ENCODE measurements around the gene LRBA. TPM values are rescaled to one million over a fixed set of nuclear protein-coding genes. Genes with fewer than 3 reads are reported as not detected.

The LRBA gene
- total RNA-seq, 5 donors from 2014 or later (not counting 1 experiment from before 2014, with no cell fraction given), result 56.1 to 81.7 (median 56.9) TPM

GRCh38 chr4:150308824-150309472 lies 706.1 kb downstream of the LRBA start:
- Histone ChIP-seq H3K27ac (ENCODE audit: low read length) (no peak overlapping the region), H3K4me1 (ENCODE audit: control insufficient read depth in 1 of 2, extremely low read depth in 1 of 2, insufficient read depth in 2 of 2, low read length in 2 of 2) (no peaks in the 10 kb centered on the region), H3K9me3 (no peaks in the 10 kb centered on the region), H3K4me3 (ENCODE audit: control insufficient read depth in 1 of 2, extremely low read depth in 1 of 2, low read length in 1 of 2) (no peak overlapping the region), H3K27me3 (replicated peaks in 1 of 2; ENCODE audit: control insufficient read depth in 2 of 2, extremely low read depth in 1 of 2, insufficient read depth in 2 of 2, low read length in 1 of 2) (no peaks in the 10 kb centered on the region), H3K36me3 (ENCODE audit: control insufficient read depth in 2 of 2, extremely low read depth in 1 of 2, insufficient read depth in 1 of 2, low read length in 1 of 2) (peaks cover 0 to 7% of the 10 kb centered on the region in 2 donors)
- Mint-ChIP-seq H3K27me3 (no peaks in the 10 kb centered on the region), H3K36me3 (peaks cover 18% of the 10 kb centered on the region), H3K4me1 (no peaks in the 10 kb centered on the region), H3K4me3 (no peak overlapping the region), H3K27ac (no peak overlapping the region), H3K9me3 (no peaks in the 10 kb centered on the region)
- no peak for DNase-seq
- ChIA-PET POLR2A (no interaction called here), CTCF (interaction anchor here (0.6 to 1.6 kb wide), 4 partner anchors 11 to 558 kb away, joined by 3 to 6 read pairs (median 4); no protein-coding TSS in a partner anchor)
- no CpG with 5 or more reads among the region's 4 CpGs for WGBS (ENCODE audit: insufficient coverage)
- ATAC-seq (replicated peaks in 1 of 4), result no peak

- H3K27ac ChIP-seq (ENCODE audit: low read length), result no peak overlapping the region
- no peaks in the 10 kb centered on the region for H3K27me3 ChIP-seq (replicated peaks in 1 of 2; ENCODE audit: control insufficient read depth in 2 of 2, extremely low read depth in 1 of 2, insufficient read depth in 2 of 2, low read length in 1 of 2)
- no peak overlapping the region for H3K4me3 ChIP-seq (ENCODE audit: control insufficient read depth in 1 of 2, extremely low read depth in 1 of 2, low read length in 1 of 2)
- no peaks in the 10 kb centered on the region for H3K4me1 ChIP-seq (ENCODE audit: control insufficient read depth in 1 of 2, extremely low read depth in 1 of 2, insufficient read depth in 2 of 2, low read length in 2 of 2)
- CTCF ChIA-PET, result interaction anchor here in 1 of 2 donors (0.9 kb wide), 1 partner anchor 12 kb away, joined by 3 read pairs; no protein-coding TSS in a partner anchor
- no CpG with 5 or more reads among the region's 1 CpG for WGBS (ENCODE audit: insufficient coverage)
- Mint-ChIP-seq H3K4me1 (peaks cover 0 to 6% (median 0%) of the 10 kb centered on the region in 3 donors), H3K27ac (no peak overlapping the region), H3K9me3 (no peaks in the 10 kb centered on the region), H3K27me3 (no peaks in the 10 kb centered on the region), H3K4me3 (no peak overlapping the region), H3K36me3 (peaks cover 26% of the 10 kb centered on the region)
- H3K9me3 ChIP-seq, result no peaks in the 10 kb centered on the region
- H3K36me3 ChIP-seq (ENCODE audit: control insufficient read depth in 2 of 2, extremely low read depth in 1 of 2, insufficient read depth in 1 of 2, low read length in 1 of 2), result peaks cover 0 to 7% of the 10 kb centered on the region in 2 donors
- ATAC-seq (replicated peaks in 1 of 4) (no peak), DNase-seq (no peak)
- POLR2A ChIA-PET, result no interaction called here
Observed at GRCh38 chr4:150306719-150307118, 708.4 kb downstream of the LRBA start.

- Histone ChIP-seq H3K36me3 (ENCODE audit: control insufficient read depth in 2 of 2, extremely low read depth in 1 of 2, insufficient read depth in 1 of 2, low read length in 1 of 2) (peaks cover 0 to 7% of the 10 kb centered on the region in 2 donors), H3K9me3 (no peaks in the 10 kb centered on the region), H3K27ac (ENCODE audit: low read length) (no peak overlapping the region), H3K27me3 (replicated peaks in 1 of 2; ENCODE audit: control insufficient read depth in 2 of 2, extremely low read depth in 1 of 2, insufficient read depth in 2 of 2, low read length in 1 of 2) (no peaks in the 10 kb centered on the region), H3K4me3 (ENCODE audit: control insufficient read depth in 1 of 2, extremely low read depth in 1 of 2, low read length in 1 of 2) (no peak overlapping the region), H3K4me1 (ENCODE audit: control insufficient read depth in 1 of 2, extremely low read depth in 1 of 2, insufficient read depth in 2 of 2, low read length in 2 of 2) (no peaks in the 10 kb centered on the region)
- CTCF ChIA-PET, result no interaction called here
- H3K36me3 Mint-ChIP-seq, result peaks cover 31% of the 10 kb centered on the region
- peaks cover 3 to 6% (median 5%) of the 10 kb centered on the region in 3 donors for H3K4me1 Mint-ChIP-seq
- POLR2A ChIA-PET, result no interaction called here
- DNase-seq (no peak), ATAC-seq (replicated peaks in 1 of 4) (no peak)
- no peak overlapping the region for H3K27ac Mint-ChIP-seq
- H3K9me3 Mint-ChIP-seq, result no peaks in the 10 kb centered on the region
- no CpG with 5 or more reads among the region's 2 CpGs for WGBS (ENCODE audit: insufficient coverage)
- no peak overlapping the region for H3K4me3 Mint-ChIP-seq
- H3K27me3 Mint-ChIP-seq, result no peaks in the 10 kb centered on the region
Observed at GRCh38 chr4:150305995-150306394, 709.1 kb downstream of the LRBA start.

GRCh38 chr4:150302553-150302952 lies 712.5 kb downstream of the LRBA start:
- Mint-ChIP-seq H3K36me3 (peaks cover 25% of the 10 kb centered on the region), H3K9me3 (no peaks in the 10 kb centered on the region), H3K4me1 (peaks cover 3 to 6% (median 6%) of the 10 kb centered on the region in 3 donors), H3K27ac (no peak overlapping the region), H3K27me3 (no peaks in the 10 kb centered on the region), H3K4me3 (no peak overlapping the region)
- DNase-seq (no peak), ATAC-seq (replicated peaks in 1 of 4) (no peak)
- Histone ChIP-seq H3K9me3 (no peaks in the 10 kb centered on the region), H3K36me3 (ENCODE audit: control insufficient read depth in 2 of 2, extremely low read depth in 1 of 2, insufficient read depth in 1 of 2, low read length in 1 of 2) (no peaks in the 10 kb centered on the region), H3K27me3 (replicated peaks in 1 of 2; ENCODE audit: control insufficient read depth in 2 of 2, extremely low read depth in 1 of 2, insufficient read depth in 2 of 2, low read length in 1 of 2) (no peaks in the 10 kb centered on the region), H3K4me1 (ENCODE audit: control insufficient read depth in 1 of 2, extremely low read depth in 1 of 2, insufficient read depth in 2 of 2, low read length in 2 of 2) (no peaks in the 10 kb centered on the region), H3K4me3 (ENCODE audit: control insufficient read depth in 1 of 2, extremely low read depth in 1 of 2, low read length in 1 of 2) (no peak overlapping the region), H3K27ac (ENCODE audit: low read length) (no peak overlapping the region)
- 57% methylated on average over 1 of the region's 4 CpGs for WGBS (ENCODE audit: insufficient coverage)
- CTCF ChIA-PET, result no interaction called here
- POLR2A ChIA-PET, result no interaction called here

- CTCF ChIA-PET, result interaction anchor here in 1 of 2 donors (0.9 kb wide), 1 partner anchor 567 kb away, joined by 6 read pairs; no protein-coding TSS in a partner anchor
- no peaks in the 10 kb centered on the region for H3K27me3 Mint-ChIP-seq
- H3K36me3 ChIP-seq (ENCODE audit: control insufficient read depth in 2 of 2, extremely low read depth in 1 of 2, insufficient read depth in 1 of 2, low read length in 1 of 2), result peaks cover 0 to 2% of the 10 kb centered on the region in 2 donors
- H3K27me3 ChIP-seq (replicated peaks in 1 of 2; ENCODE audit: control insufficient read depth in 2 of 2, extremely low read depth in 1 of 2, insufficient read depth in 2 of 2, low read length in 1 of 2), result no peaks in the 10 kb centered on the region
- H3K4me1 Mint-ChIP-seq, result peaks cover 3 to 6% (median 6%) of the 10 kb centered on the region in 3 donors
- POLR2A ChIA-PET, result interaction anchor here in 1 of 2 donors (0.6 kb wide), 1 partner anchor 665 kb away, joined by 3 read pairs; no protein-coding TSS in a partner anchor
- peaks cover 19% of the 10 kb centered on the region for H3K36me3 Mint-ChIP-seq
- H3K27ac Mint-ChIP-seq, result no peak overlapping the region
- H3K4me3 ChIP-seq (ENCODE audit: control insufficient read depth in 1 of 2, extremely low read depth in 1 of 2, low read length in 1 of 2), result no peak overlapping the region
- no peaks in the 10 kb centered on the region for H3K9me3 ChIP-seq
- DNase-seq (no peak), ATAC-seq (replicated peaks in 1 of 4) (no peak)
- no CpG with 5 or more reads among the region's 4 CpGs for WGBS (ENCODE audit: insufficient coverage)
- no peak overlapping the region for H3K4me3 Mint-ChIP-seq
- no peaks in the 10 kb centered on the region for H3K9me3 Mint-ChIP-seq
- H3K27ac ChIP-seq (ENCODE audit: low read length), result no peak overlapping the region
- H3K4me1 ChIP-seq (ENCODE audit: control insufficient read depth in 1 of 2, extremely low read depth in 1 of 2, insufficient read depth in 2 of 2, low read length in 2 of 2), result no peaks in the 10 kb centered on the region
Observed at GRCh38 chr4:150299816-150300215, 715.3 kb downstream of the LRBA start.

GRCh38 chr4:150297861-150298474 lies 717.1 kb downstream of the LRBA start:
- ATAC-seq (replicated peaks in 1 of 4) (peak in 1 of 4 experiments; percentile 36), DNase-seq (peak in 11 of 35 experiments; percentile 1 to 44 (median 13))
- Histone ChIP-seq H3K4me1 (ENCODE audit: control insufficient read depth in 1 of 2, extremely low read depth in 1 of 2, insufficient read depth in 2 of 2, low read length in 2 of 2) (no peaks in the 10 kb centered on the region), H3K9me3 (no peaks in the 10 kb centered on the region), H3K4me3 (ENCODE audit: control insufficient read depth in 1 of 2, extremely low read depth in 1 of 2, low read length in 1 of 2) (no peak overlapping the region), H3K27ac (ENCODE audit: low read length) (no peak overlapping the region), H3K27me3 (replicated peaks in 1 of 2; ENCODE audit: control insufficient read depth in 2 of 2, extremely low read depth in 1 of 2, insufficient read depth in 2 of 2, low read length in 1 of 2) (no peaks in the 10 kb centered on the region), H3K36me3 (ENCODE audit: control insufficient read depth in 2 of 2, extremely low read depth in 1 of 2, insufficient read depth in 1 of 2, low read length in 1 of 2) (peaks cover 0 to 2% of the 10 kb centered on the region in 2 donors)
- Mint-ChIP-seq H3K36me3 (peaks cover 20% of the 10 kb centered on the region), H3K4me3 (no peak overlapping the region), H3K27me3 (no peaks in the 10 kb centered on the region), H3K27ac (no peak overlapping the region), H3K4me1 (peaks cover 3 to 6% (median 6%) of the 10 kb centered on the region in 3 donors), H3K9me3 (no peaks in the 10 kb centered on the region)
- POLR2A ChIA-PET, result no interaction called here
- WGBS (ENCODE audit: insufficient coverage), result no CpG with 5 or more reads among the region's 1 CpG
- CTCF ChIA-PET, result interaction anchor here (0.6 to 5.2 kb wide), 3 partner anchors 11 to 1849 kb away, joined by 3 to 39 read pairs (median 4); no protein-coding TSS in a partner anchor
